H1 (cell line): ENCODE measurements around the gene ADM2. TPM values are rescaled to one million over a fixed set of nuclear protein-coding genes. Genes with fewer than 3 reads are reported as not detected.

Source experiments
- CTCF ChIA-PET: fragments of 300-600 bp; sonication (Branson Sonifier 250); formaldehyde crosslinking; loops from one replicate; lab custom pipeline; 2021; ENCODE audit not compliant: partially characterized antibody; lab: Charles Lee
- POLR2A ChIA-PET: fragments of 300-600 bp; sonication (Branson Sonifier 250); formaldehyde crosslinking; loops from one replicate; lab custom pipeline; 2021; ENCODE audit warnings: inconsistent platforms; ENCODE audit not compliant: partially characterized antibody; lab: Charles Lee
- DNase-seq, 2 experiments: peaks; one replicate each; pipeline versions ENCODE4 v3.0.0 to v3.0.0-alpha.2; 2010 to 2022; ENCODE audit warnings: low spot score in 2 of 2, low read depth in 1 of 2, mixed read lengths in 1 of 2
- FAIRE-seq: peaks from 2 replicates; lab custom pipeline; 2011; peaks lifted over from hg19 to GRCh38; lab: Jason Lieb, UNC
- H2AFZ ChIP-seq: 2 replicates; pipeline ENCODE4 v1.8.1; 2012; ENCODE audit warnings: low read length, inconsistent platforms
- H2AK5ac ChIP-seq: 2 replicates; pipeline ENCODE4 v1.6.1; 2013; ENCODE audit warnings: low read depth, low read length
- H2BK120ac ChIP-seq: replicated peaks from 2 replicates; pipeline ENCODE3; 2013; ENCODE audit warnings: low read depth, low read length, inconsistent platforms
- H2BK12ac ChIP-seq: 2 replicates; pipeline ENCODE4 v1.6.1; 2013; ENCODE audit warnings: low read depth, low read length
- H2BK15ac ChIP-seq: 2 replicates; pipeline ENCODE4 v1.6.1; 2013; ENCODE audit warnings: low read length
- H2BK20ac ChIP-seq: 2 replicates; pipeline ENCODE4 v1.6.1; 2013; ENCODE audit warnings: low read length
- H2BK5ac ChIP-seq: 2 replicates; pipeline ENCODE4 v1.6.1; 2013; ENCODE audit warnings: low read depth, low read length
- H3K14ac ChIP-seq: 2 replicates; pipeline ENCODE4 v1.6.1; 2013; ENCODE audit warnings: inconsistent platforms; ENCODE audit not compliant: insufficient read length
- H3K18ac ChIP-seq: 2 replicates; pipeline ENCODE4 v1.6.1; 2013; ENCODE audit warnings: low read length; ENCODE audit errors: extremely low read depth
- H3K23ac ChIP-seq: 2 replicates; pipeline ENCODE4 v1.6.1; 2013; ENCODE audit warnings: inconsistent platforms; ENCODE audit not compliant: insufficient read length
- H3K23me2 ChIP-seq: 2 replicates; pipeline ENCODE4 v1.6.1; 2013; ENCODE audit warnings: low read depth, low read length
- H3K27ac ChIP-seq: 2 replicates; pipeline ENCODE4 v1.6.1; 2011; ENCODE audit warnings: low read depth, low read length, inconsistent platforms
- H3K27me3 ChIP-seq, 4 experiments: replicated peaks in 1 of 4; 1 replicate in 1 of 4; 2 replicates in 3 of 4; pipeline versions ENCODE4 v1.6.1 to v1.8.1; 2011 to 2013; ENCODE audit warnings: low read length in 3 of 4, mild to moderate bottlenecking in 3 of 4, inconsistent platforms in 2 of 4, mixed read lengths in 2 of 4, moderate library complexity in 1 of 4; ENCODE audit not compliant: control insufficient read depth in 3 of 4, insufficient read depth in 3 of 4; ENCODE audit errors: extremely low read depth in 1 of 4
- H3K36me3 ChIP-seq, 4 experiments: 2 replicates each; pipeline versions ENCODE4 v1.6.1 to v1.8.1; 2011 to 2013; ENCODE audit warnings: mild to moderate bottlenecking in 4 of 4, low read length in 3 of 4, moderate library complexity in 2 of 4, control low read depth in 1 of 4, inconsistent platforms in 1 of 4; ENCODE audit not compliant: insufficient read depth in 4 of 4, control insufficient read depth in 2 of 4
- H3K4ac ChIP-seq: replicated peaks from 2 replicates; pipeline ENCODE3; 2013; ENCODE audit warnings: low read length, low read depth, mixed read lengths, inconsistent platforms; ENCODE audit not compliant: insufficient read length
- H3K4me1 ChIP-seq, 4 experiments: replicated peaks in 1 of 4; 1 replicate in 1 of 4; 2 replicates in 3 of 4; pipeline versions ENCODE4 v1.6.1 to v1.8.1; 2011 to 2013; ENCODE audit warnings: low read length in 3 of 4, inconsistent platforms in 2 of 4, mixed read lengths in 1 of 4; ENCODE audit not compliant: insufficient read depth in 4 of 4, control insufficient read depth in 3 of 4
- H3K4me2 ChIP-seq, 2 experiments: 2 replicates each; pipeline versions ENCODE4 v1.6.1 to v1.8.1; 2011 to 2013; ENCODE audit warnings: low read depth in 2 of 2, low read length in 2 of 2, control low read depth in 1 of 2, inconsistent platforms in 1 of 2, mild to moderate bottlenecking in 1 of 2; ENCODE audit not compliant: insufficient read depth in 1 of 2
- H3K4me3 ChIP-seq, 4 experiments: fragments of 200-600, 300-600 bp in 1 of 4; sonication (generic), shearing (Covaris generic), sonication (Bioruptor Twin) in 1 of 4; 2 replicates each; pipeline versions ENCODE4 v1.5.1 to v1.8.1; 2011 to 2016; ENCODE audit warnings: low read length in 4 of 4, low read depth in 3 of 4, control low read depth in 2 of 4, inconsistent platforms in 2 of 4, mild to moderate bottlenecking in 2 of 4, mixed read lengths in 1 of 4, moderate library complexity in 1 of 4; ENCODE audit not compliant: insufficient read depth in 2 of 4; ENCODE audit errors: extremely low read depth in 1 of 4
- H3K56ac ChIP-seq: replicated peaks from 2 replicates; pipeline ENCODE3; 2013; ENCODE audit warnings: low read depth, mild to moderate bottlenecking, mixed read lengths, low read length, inconsistent platforms; ENCODE audit not compliant: insufficient read length
- H3K79me1 ChIP-seq: 2 replicates; pipeline ENCODE4 v1.6.1; 2013; ENCODE audit warnings: low read depth, low read length, control low read depth
- H3K79me2 ChIP-seq, 2 experiments: 2 replicates each; pipeline versions ENCODE4 v1.6.1 to v1.8.1; 2012 to 2013; ENCODE audit warnings: low read length in 2 of 2, mild to moderate bottlenecking in 2 of 2, inconsistent platforms in 1 of 2; ENCODE audit not compliant: insufficient read depth in 2 of 2, control insufficient read depth in 1 of 2
- H3K9ac ChIP-seq, 4 experiments: replicated peaks in 1 of 4; 1 replicate in 1 of 4; 2 replicates in 3 of 4; pipeline versions ENCODE4 v1.6.1 to v1.8.1; 2011 to 2013; ENCODE audit warnings: low read depth in 3 of 4, low read length in 3 of 4, control low read depth in 2 of 4, mild to moderate bottlenecking in 2 of 4, moderate library complexity in 2 of 4, inconsistent platforms in 1 of 4; ENCODE audit errors: extremely low read depth in 1 of 4
- H3K9me3 ChIP-seq, 2 experiments: 2 replicates each; pipeline versions ENCODE4 v1.6.1 to v1.8.1; 2012 to 2013; ENCODE audit warnings: mild to moderate bottlenecking in 2 of 2, moderate library complexity in 2 of 2, control low read depth in 1 of 2, inconsistent platforms in 1 of 2, low read depth in 1 of 2, low read length in 1 of 2, mixed read lengths in 1 of 2; ENCODE audit not compliant: insufficient read depth in 2 of 2
- H4K20me1 ChIP-seq, 2 experiments: replicated peaks in 1 of 2; 2 replicates each; pipeline versions ENCODE3 to v1.8.1; 2011 to 2013; ENCODE audit warnings: inconsistent platforms in 2 of 2, low read length in 2 of 2, mild to moderate bottlenecking in 1 of 2; ENCODE audit not compliant: insufficient read depth in 2 of 2, control insufficient read depth in 1 of 2
- H4K5ac ChIP-seq: 2 replicates; pipeline ENCODE4 v1.6.1; 2013; ENCODE audit warnings: low read length, low read depth, mixed read lengths, inconsistent platforms; ENCODE audit not compliant: insufficient read length
- H4K8ac ChIP-seq: 2 replicates; pipeline ENCODE4 v1.8.0; 2013; ENCODE audit warnings: mild to moderate bottlenecking, moderate library complexity, low read length, inconsistent platforms; ENCODE audit not compliant: insufficient read depth; ENCODE audit errors: extremely low read depth
- H4K91ac ChIP-seq: replicated peaks from 2 replicates; pipeline ENCODE3; 2013; ENCODE audit warnings: low read length, mixed read lengths, inconsistent platforms; ENCODE audit not compliant: insufficient read length
- BACH1 ChIP-seq: IDR thresholded peaks from 2 replicates; pipeline ENCODE4 v1.6.1; 2012; ENCODE audit warnings: low read length, improper control_type of control experiment
- SAP30 ChIP-seq: fragments of 300-600 bp; sonication (generic); IDR thresholded peaks from 2 replicates; pipeline ENCODE4 v1.7.1; 2012; ENCODE audit warnings: low read length, moderate library complexity, mild to moderate bottlenecking, inconsistent platforms; ENCODE audit not compliant: insufficient read depth, insufficient replicate concordance
- ZNF274 ChIP-seq: IDR thresholded peaks from 2 replicates; pipeline ENCODE4 v1.7.0; 2012; ENCODE audit warnings: low read length, borderline replicate concordance; ENCODE audit errors: extremely low read depth
- WGBS, 2 experiments: shearing (Covaris generic) in 1 of 2; methylation state at CpG; one replicate each; pipeline versions ENCODE4 v1.1.6 to v1.1.7; 2013 to 2015; ENCODE audit warnings: low lambda C conversion rate in 2 of 2, mixed read lengths in 2 of 2, inconsistent platforms in 1 of 2, low coverage in 1 of 2, missing lambda C conversion rate in 1 of 2; ENCODE audit not compliant: insufficient replicate concordance in 2 of 2, insufficient coverage in 1 of 2, insufficient read length in 1 of 2; ENCODE audit errors: extremely low coverage in 1 of 2, missing lambda C conversion rate in 1 of 2; 5-methylcytosine and 5-hydroxymethylcytosine counted together
- polyA plus RNA-seq, 7 experiments: library from polyadenylated mRNA; depleted of rRNA in 3 of 7; stranded (reverse) in 5 of 7; unstranded in 2 of 7; fragments of >200 nt in 5 of 7; fragments of 200-250 nt in 2 of 7; gene quantifications; 1 replicate in 5 of 7; 2 replicates in 1 of 7; 4 replicates in 1 of 7; pipeline versions ENCODE4 v1.2.1 to v1.2.3, GENCODE V29; 2011 to 2013; ENCODE audit warnings: missing spikeins in 2 of 7, mixed read lengths in 2 of 7
- total RNA-seq: library from RNA; stranded (reverse); fragmentation: NEBNext Ultra II Directional; extraction: Animal tissue kit (Norgen Biotek cat#: 25700); gene quantifications from 2 replicates; pipeline ENCODE4 v1.2.1, GENCODE V29; 2021

ADM2 gene
- total and polyA plus RNA-seq, 2 of the 8 experiments (the other 6 are each of a cell fraction or from before 2014, with no cell fraction given): 3.3 to 7.5 TPM

DNA sequence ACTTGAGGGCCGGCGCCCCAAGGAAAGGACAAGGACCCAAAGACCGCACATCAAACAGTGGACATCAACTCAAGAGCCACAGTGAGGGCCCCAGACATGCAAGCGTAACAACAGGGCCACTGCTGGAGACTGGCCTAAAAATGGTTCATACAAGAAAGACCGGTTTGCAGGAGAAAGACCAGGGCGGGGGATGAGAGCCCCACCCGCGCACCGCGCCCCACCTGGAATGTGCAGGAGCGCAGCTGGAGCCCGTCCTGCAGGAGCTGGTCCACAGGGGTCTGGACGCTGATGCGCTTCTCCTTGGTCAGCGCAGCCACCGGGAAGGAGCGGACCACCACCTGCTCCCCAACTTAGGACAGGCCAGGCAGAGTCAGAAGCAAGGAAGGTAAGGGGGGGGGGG lies 20.4 kb upstream of the ADM2 start:
- no peak overlapping the region for H2BK15ac ChIP-seq
- no peak overlapping the region for H2AK5ac ChIP-seq
- no peaks in the 10 kb centered on the region; the same call in 1 of the 2 replicates for H3K23me2 ChIP-seq
- peaks cover 20 to 78% (median 42%) of the 10 kb centered on the region in 4 experiments for H3K36me3 ChIP-seq
- H3K9me3 ChIP-seq: no peaks in the 10 kb centered on the region
- no peak overlapping the region for H3K56ac ChIP-seq
- no peak overlapping the region for H3K18ac ChIP-seq
- H2AFZ ChIP-seq: no peak overlapping the region
- H3K4ac ChIP-seq: no peak overlapping the region
- POLR2A ChIA-PET: interaction anchor here (1.0 to 1.2 kb wide), 2 partner anchors 12 to 13 kb away, joined by 3 read pairs; no protein-coding TSS in a partner anchor
- no peak overlapping the region for H4K8ac ChIP-seq
- H3K79me2 ChIP-seq: no peaks in the 10 kb centered on the region
- 96% methylated on average over 16 of the region's 17 CpGs; no CpG with 5 or more reads in 1 of the 2 experiments for WGBS, 2 experiments
- H3K4me3 ChIP-seq: no peak overlapping the region
- DNase-seq (no peak), FAIRE-seq (no peak)
- H3K23ac ChIP-seq: no peak overlapping the region
- H2BK120ac ChIP-seq: no peak overlapping the region
- H3K14ac ChIP-seq: no peak overlapping the region
- no peak overlapping the region for H2BK5ac ChIP-seq
- CTCF ChIA-PET: interaction anchor here (0.6 to 1.2 kb wide), 4 partner anchors 9 to 103 kb away, joined by 3 to 6 read pairs (median 3); no protein-coding TSS in a partner anchor
- H3K4me1 ChIP-seq: no peaks in the 10 kb centered on the region
- H4K91ac ChIP-seq: no peak overlapping the region
- H4K5ac ChIP-seq: no peak overlapping the region
- H3K27me3 ChIP-seq: no peaks in the 10 kb centered on the region; a peak in 1 of 7 replicates
- no peaks in the 10 kb centered on the region for H3K79me1 ChIP-seq
- H2BK12ac ChIP-seq: no peak overlapping the region
- no peak overlapping the region for H3K27ac ChIP-seq
- H2BK20ac ChIP-seq: no peak overlapping the region
- no peak overlapping the region for H3K4me2 ChIP-seq
- H4K20me1 ChIP-seq: peaks cover 15 to 23% of the 10 kb centered on the region in 2 experiments
- no peak overlapping the region for H3K9ac ChIP-seq
- TF ChIP-seq BACH1 (no peak), SAP30 (no peak), ZNF274 (no peak)
